Prostate gland (tissue), 2 donors: Measurements from ENCODE around the gene MOB3A. TPM values are rescaled to one million over a fixed set of nuclear protein-coding genes. Genes with fewer than 3 reads are reported as not detected.
A peak's percentile ranks its signal among the peaks of the same experiment; 100 is the strongest.

Experiments
- DNase-seq: peaks from one replicate; pipeline ENCODE4 v3.0.0-alpha.2; 2019; ENCODE audit warnings: low spot score
- H3K27ac ChIP-seq, 2 donors: fragments of 200-600 bp; sonication (generic); 2 replicates each; pipeline ENCODE4 v1.5.1; 2017 to 2019
- H3K27me3 ChIP-seq: fragments of 200-600 bp; sonication (generic); replicated peaks from 2 replicates; pipeline ENCODE4 v1.5.1; 2019; ENCODE audit not compliant: insufficient read depth
- H3K36me3 ChIP-seq, 2 donors: fragments of 200-600 bp; sonication (generic); 1 replicate in 1 of 2; 2 replicates in 1 of 2; pipeline versions ENCODE4 v1.5.1 to v1.8.1; 2017 to 2019
- H3K4me1 ChIP-seq: fragments of 200-600 bp; sonication (generic); replicated peaks from 2 replicates; pipeline ENCODE4 v1.5.1; 2019
- H3K4me3 ChIP-seq, 2 donors: fragments of 200-600 bp; sonication (generic); 2 replicates each; pipeline ENCODE4 v1.5.1; 2017 to 2019
- H3K9me3 ChIP-seq: fragments of 200-600 bp; sonication (generic); 2 replicates; pipeline ENCODE4 v1.5.1; 2017
- CTCF ChIP-seq, 4 experiments: fragments of 200-600 bp in 2 of 4; fragments of 450-650 bp in 2 of 4; sonication (generic) in 2 of 4; IDR thresholded peaks; 1 replicate in 3 of 4; 2 replicates in 1 of 4; pipeline ENCODE4 v1.5.1; 2016 to 2019; ENCODE audit warnings: antibody characterized with exemption in 4 of 4, mild to moderate bottlenecking in 2 of 4, moderate library complexity in 2 of 4
- POLR2A ChIP-seq: fragments of 450-650 bp; IDR thresholded peaks from one replicate; pipeline ENCODE4 v1.6.1; 2016; ENCODE audit warnings: antibody characterized with exemption, mild to moderate bottlenecking
- POLR2AphosphoS5 ChIP-seq: sonication (generic); formaldehyde crosslinking; IDR thresholded peaks from one replicate; pipeline ENCODE4 v1.6.1; 2017; ENCODE audit warnings: antibody characterized with exemption
- WGBS: methylation state at CpG from one replicate; pipeline ENCODE4 v1.1.5; 2018; 5-methylcytosine and 5-hydroxymethylcytosine counted together
- intact Hi-C: fragments of 100-400 bp; cut with DNase I; formaldehyde crosslinking; loops from one replicate; pipeline ENCODE4 v1.14.2; 2022
- total RNA-seq, 2 donors: library from RNA; depleted of rRNA; stranded (reverse); fragments of >200 nt; gene quantifications; one replicate each; pipeline ENCODE4 v1.1.0, GENCODE V29; 2016

The MOB3A gene
- 10 to 100 TPM; 40.1 to 43.5 TPM for total RNA-seq

- Histone ChIP-seq H3K4me1 (peaks cover 20% of the 10 kb centered on the region), H3K4me3 (peak within 1 kb of the TSS; percentile 77 to 81), H3K9me3 (no peaks in the 10 kb centered on the region), H3K27ac (peak within 1 kb of the TSS; percentile 91 to 96), H3K36me3 (peaks cover 0 to 6% of the 10 kb centered on the region in 2 donors), H3K27me3 (no peaks in the 10 kb centered on the region)
- DNase-seq, result peak; percentile 81
- 2% methylated on average over 36 of the region's 56 CpGs for WGBS
- TF ChIP-seq POLR2AphosphoS5 (peak; percentile 74), POLR2A (peak; percentile 76), CTCF (IDR thresholded peaks at IDR 0.05) (peak; percentile 12 to 85 (median 59))
- intact Hi-C loops, result loop anchor here (2.0 to 5.0 kb wide), 2 partner anchors 55 to 176 kb away; partner anchors contain the start of gene AP3D1
Measured at GRCh38 chr19:2096034-2096479, at the start of gene MOB3A. Gene MOB3A, minus strand, starts transcription at chr19:2096326. Its CDS starts 17,766 bp downstream, at chr19:2078560.

- Histone ChIP-seq H3K4me3 (no peak overlapping the region), H3K27ac (no peak overlapping the region), H3K9me3 (no peaks in the 10 kb centered on the region), H3K36me3 (no peaks in the 10 kb centered on the region), H3K27me3 (no peaks in the 10 kb centered on the region), H3K4me1 (peaks cover 5% of the 10 kb centered on the region)
- intact Hi-C loops, result no loop called here
- DNase-seq, result peak; percentile 30
- 56% methylated on average over 16 of the region's 16 CpGs for WGBS
- no peak for TF ChIP-seq POLR2A
- no peak for TF ChIP-seq CTCF (IDR thresholded peaks at IDR 0.05)
- no peak for TF ChIP-seq POLR2AphosphoS5
Measured at GRCh38 chr19:2145831-2146241, 49.7 kb upstream of the MOB3A start.

- no peaks in the 10 kb centered on the region for H3K27me3 ChIP-seq
- DNase-seq, result no peak
- no peaks in the 10 kb centered on the region for H3K4me1 ChIP-seq
- TF ChIP-seq POLR2A, result no peak
- TF ChIP-seq CTCF (IDR thresholded peaks at IDR 0.05), result no peak
- TF ChIP-seq POLR2AphosphoS5, result no peak
- H3K9me3 ChIP-seq, result no peaks in the 10 kb centered on the region
- no peak overlapping the region for H3K4me3 ChIP-seq
- intact Hi-C loops, result no loop called here
- no peaks in the 10 kb centered on the region for H3K36me3 ChIP-seq
- 93% methylated on average over 13 of the region's 15 CpGs for WGBS
- no peak overlapping the region for H3K27ac ChIP-seq
Measured at GRCh38 chr19:2144190-2144589, 48.1 kb upstream of the MOB3A start.

GRCh38 chr19:2142173-2142829 is 46.2 kb upstream of the MOB3A start:
- Histone ChIP-seq H3K27me3 (no peaks in the 10 kb centered on the region), H3K4me1 (no peaks in the 10 kb centered on the region), H3K4me3 (no peak overlapping the region), H3K9me3 (no peaks in the 10 kb centered on the region), H3K36me3 (peaks cover 0 to 4% of the 10 kb centered on the region in 2 donors), H3K27ac (no peak overlapping the region)
- DNase-seq, result no peak
- 96% methylated on average over 15 of the region's 15 CpGs for WGBS
- intact Hi-C loops, result no loop called here
- no peak for TF ChIP-seq POLR2AphosphoS5
- TF ChIP-seq CTCF (IDR thresholded peaks at IDR 0.05), result no peak
- TF ChIP-seq POLR2A, result no peak

GRCh38 chr19:2140138-2140569 is 44.0 kb upstream of the MOB3A start:
- WGBS, result 89% methylated on average over 14 of the region's 14 CpGs
- intact Hi-C loops, result no loop called here
- Histone ChIP-seq H3K27me3 (no peaks in the 10 kb centered on the region), H3K36me3 (peaks cover 0 to 10% of the 10 kb centered on the region in 2 donors), H3K9me3 (no peaks in the 10 kb centered on the region), H3K4me3 (no peak overlapping the region), H3K4me1 (no peaks in the 10 kb centered on the region), H3K27ac (no peak overlapping the region)
- no peak for TF ChIP-seq CTCF (IDR thresholded peaks at IDR 0.05)
- DNase-seq, result no peak
